Astrocyte of the spinal cord (primary cell): ENCODE measurements around the gene AMPH.
A peak's percentile ranks its signal among the peaks of the same experiment; 100 is the strongest.

Source experiments
- DNase-seq: peaks from one replicate; pipeline ENCODE4 v3.0.0; 2011; ENCODE audit warnings: low read depth, low spot score
- H3K4me3 ChIP-seq: 2 replicates; pipeline ENCODE4 v1.5.1; 2011; ENCODE audit warnings: low read depth, mild to moderate bottlenecking, low read length, moderate library complexity
- CTCF ChIP-seq: IDR thresholded peaks from 2 replicates; pipeline ENCODE4 v1.5.1; 2012; ENCODE audit warnings: low read depth, mild to moderate bottlenecking, low read length, inconsistent platforms
- in situ Hi-C: cut with HindIII; loops from 2 replicates; pipeline ENCODE4 v1.10.0; 2017; ENCODE audit warnings: low sequenced_read_pairs

The AMPH gene

GRCh38 chr7:38628630-38629385, 2.4 kb downstream of the AMPH start:
- in situ Hi-C loops = no loop called here
- DNase-seq = peak; percentile 65
- no peak for TF ChIP-seq CTCF
- no peak overlapping the region for H3K4me3 ChIP-seq

- DNase-seq = no peak
- no peak overlapping the region for H3K4me3 ChIP-seq
- TF ChIP-seq CTCF = no peak
- in situ Hi-C loops = no loop called here
Measured at GRCh38 chr7:38625866-38626265, 5.3 kb downstream of the AMPH start.

- in situ Hi-C loops = no loop called here
- no peak for TF ChIP-seq CTCF
- no peak overlapping the region for H3K4me3 ChIP-seq
- DNase-seq = no peak
Measured at GRCh38 chr7:38615665-38616064, 15.5 kb downstream of the AMPH start.

- no peak for TF ChIP-seq CTCF
- in situ Hi-C loops = no loop called here
Measured at GRCh38 chr7:38607466-38607865, 23.7 kb downstream of the AMPH start.

GRCh38 chr7:38600741-38601140, 30.4 kb downstream of the AMPH start:
- no peak for TF ChIP-seq CTCF
- no peak for DNase-seq
- in situ Hi-C loops = no loop called here
- H3K4me3 ChIP-seq = no peak overlapping the region

More at GRCh38 chr7:38607466-38607865, 23.7 kb downstream of the AMPH start:
- H3K4me3 ChIP-seq = no peak overlapping the region
- DNase-seq = no peak

- no peak for TF ChIP-seq CTCF
- in situ Hi-C loops = no loop called here
- H3K4me3 ChIP-seq = no peak overlapping the region
- no peak for DNase-seq
Measured at GRCh38 chr7:38594949-38595348, 36.2 kb downstream of the AMPH start.
